AG04450 (cell line): ENCODE results near the gene SAXO2. TPM values are rescaled to one million over a fixed set of nuclear protein-coding genes. Genes with fewer than 3 reads are reported as not detected.
"Not testable (repeated sequence)": the region's sequence is repeated elsewhere in the genome, so short reads cannot be mapped to it uniquely, and the experiment has no call there.

Source experiments
- CTCF ChIA-PET: fragments of 300-600, 350-600 bp; formaldehyde crosslinking; extraction: SDS; loops from one replicate; lab custom pipeline; 2022; ENCODE audit warnings: antibody characterized with exemption, inconsistent platforms; lab: Charles Lee
- POLR2A ChIA-PET: fragments of 350-600 bp; formaldehyde crosslinking; extraction: SDS; loops from one replicate; lab custom pipeline; 2021; ENCODE audit warnings: antibody characterized with exemption, inconsistent platforms; lab: Yijun Ruan, JAX
- DNase-seq: peaks from one replicate; pipeline ENCODE4 v3.0.0-alpha.2; 2011; ENCODE audit warnings: low read depth, low spot score
- H3K27ac ChIP-seq: one replicate; pipeline ENCODE4 v1.5.1; 2012; ENCODE audit warnings: low read depth, low read length, control low read depth
- H3K27me3 ChIP-seq: one replicate; pipeline ENCODE4 v1.6.0; 2012; ENCODE audit warnings: low read length; ENCODE audit not compliant: control insufficient read depth, insufficient read depth
- H3K4me3 ChIP-seq: 2 replicates; pipeline ENCODE4 v1.5.1; 2011; ENCODE audit warnings: mild to moderate bottlenecking, low read depth, low read length, control low read depth
- H3K9me3 ChIP-seq: 2 replicates; pipeline ENCODE4 v1.5.1; 2012; ENCODE audit warnings: low read length; ENCODE audit not compliant: control insufficient read depth, insufficient read depth
- polyA plus RNA-seq: library from polyadenylated mRNA; depleted of rRNA; stranded (reverse); fragments of >200 nt; gene quantifications from 2 replicates; pipeline ENCODE4 v1.2.3, GENCODE V29; 2011
- TF ChIP-seq, protein P1 (sequence below): IDR thresholded peaks from 2 replicates; pipeline ENCODE4 v1.5.1; 2011; ENCODE audit warnings: low read depth, low read length, control low read depth, inconsistent platforms

SAXO2 gene
- polyA plus RNA-seq, 1 experiment: 3.6 TPM

DNA sequence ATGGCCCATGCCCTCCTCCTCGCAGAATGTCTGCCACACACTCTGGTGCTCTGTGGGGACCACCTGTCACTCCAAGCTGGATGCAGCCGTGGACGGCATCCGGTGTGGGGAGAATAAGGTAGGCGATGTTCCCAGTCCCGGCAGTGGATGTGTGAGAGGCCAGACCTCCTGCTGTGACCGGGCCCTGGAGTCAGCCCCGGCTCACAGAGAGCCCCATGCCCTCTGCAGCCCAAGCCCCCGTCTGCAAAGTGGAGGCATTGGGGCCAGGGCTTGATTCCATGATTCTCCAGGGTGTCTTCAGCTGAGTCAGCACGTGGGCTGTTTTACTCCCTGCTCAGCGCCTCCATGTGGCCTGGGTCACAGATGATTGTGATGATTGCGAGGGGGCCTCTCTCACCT is 54.5 kb downstream of the SAXO2 start:
- DNase-seq: no peak
- ChIA-PET CTCF (no interaction called here), POLR2A (no interaction called here)
- Histone ChIP-seq H3K9me3 (no peaks in the 10 kb centered on the region; the same call in 1 of the 2 replicates), H3K27me3 (peaks cover 4% of the 10 kb centered on the region), H3K4me3 (no peak overlapping the region), H3K27ac (no peak overlapping the region)
- TF ChIP-seq, protein P1, sequence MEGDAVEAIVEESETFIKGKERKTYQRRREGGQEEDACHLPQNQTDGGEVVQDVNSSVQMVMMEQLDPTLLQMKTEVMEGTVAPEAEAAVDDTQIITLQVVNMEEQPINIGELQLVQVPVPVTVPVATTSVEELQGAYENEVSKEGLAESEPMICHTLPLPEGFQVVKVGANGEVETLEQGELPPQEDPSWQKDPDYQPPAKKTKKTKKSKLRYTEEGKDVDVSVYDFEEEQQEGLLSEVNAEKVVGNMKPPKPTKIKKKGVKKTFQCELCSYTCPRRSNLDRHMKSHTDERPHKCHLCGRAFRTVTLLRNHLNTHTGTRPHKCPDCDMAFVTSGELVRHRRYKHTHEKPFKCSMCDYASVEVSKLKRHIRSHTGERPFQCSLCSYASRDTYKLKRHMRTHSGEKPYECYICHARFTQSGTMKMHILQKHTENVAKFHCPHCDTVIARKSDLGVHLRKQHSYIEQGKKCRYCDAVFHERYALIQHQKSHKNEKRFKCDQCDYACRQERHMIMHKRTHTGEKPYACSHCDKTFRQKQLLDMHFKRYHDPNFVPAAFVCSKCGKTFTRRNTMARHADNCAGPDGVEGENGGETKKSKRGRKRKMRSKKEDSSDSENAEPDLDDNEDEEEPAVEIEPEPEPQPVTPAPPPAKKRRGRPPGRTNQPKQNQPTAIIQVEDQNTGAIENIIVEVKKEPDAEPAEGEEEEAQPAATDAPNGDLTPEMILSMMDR: no peak

DNA sequence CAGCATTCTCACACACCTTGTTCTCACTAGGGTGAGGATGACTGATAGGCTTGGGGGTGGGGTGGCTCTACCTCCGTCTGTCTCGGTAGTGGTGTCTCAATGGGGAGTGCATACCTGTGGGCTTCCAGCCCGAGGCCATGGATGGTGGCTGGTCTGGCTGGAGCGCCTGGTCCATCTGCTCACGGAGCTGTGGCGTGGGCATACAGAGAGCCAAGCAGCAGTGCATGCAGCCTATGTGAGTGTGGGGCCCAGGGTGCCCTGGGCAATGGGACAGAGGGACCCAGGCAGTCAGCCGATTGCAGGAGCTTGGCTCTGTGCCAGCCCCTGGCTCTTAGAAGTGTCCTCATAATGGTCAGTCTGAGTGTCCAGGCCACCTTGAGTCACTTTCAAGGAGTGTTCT is 54.9 kb downstream of the SAXO2 start:
- H3K27ac ChIP-seq, POLR2A ChIA-PET: not testable (repeated sequence)

DNA sequence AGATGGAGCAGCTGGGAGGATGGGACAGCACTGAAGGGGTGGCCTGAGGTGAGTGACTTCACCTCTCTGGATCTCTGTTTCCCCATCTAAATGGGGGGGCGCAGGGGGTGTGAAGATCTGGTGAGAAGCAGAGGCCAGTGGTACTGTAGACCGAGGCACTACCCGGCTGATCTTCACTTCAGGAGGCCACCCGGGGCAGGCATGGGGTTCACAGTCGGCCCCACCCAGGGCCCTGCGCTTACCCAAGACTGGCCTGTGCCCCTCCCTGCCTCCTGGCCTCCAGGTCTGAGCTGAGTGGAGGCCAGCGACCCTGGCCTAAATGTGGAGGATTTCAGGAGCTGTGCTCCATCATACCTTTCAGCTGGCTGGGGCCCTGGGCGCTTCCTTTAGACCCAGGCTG is 55.7 kb downstream of the SAXO2 start:
- H3K27ac ChIP-seq, H3K4me3 ChIP-seq, H3K27me3 ChIP-seq, DNase-seq, POLR2A ChIA-PET, CTCF ChIA-PET, H3K9me3 ChIP-seq: not testable (repeated sequence)

More for the DNA sequence above, 54.9 kb downstream of the SAXO2 start:
- CTCF ChIA-PET, H3K4me3 ChIP-seq, H3K9me3 ChIP-seq, DNase-seq, H3K27me3 ChIP-seq: not testable (repeated sequence)

DNA sequence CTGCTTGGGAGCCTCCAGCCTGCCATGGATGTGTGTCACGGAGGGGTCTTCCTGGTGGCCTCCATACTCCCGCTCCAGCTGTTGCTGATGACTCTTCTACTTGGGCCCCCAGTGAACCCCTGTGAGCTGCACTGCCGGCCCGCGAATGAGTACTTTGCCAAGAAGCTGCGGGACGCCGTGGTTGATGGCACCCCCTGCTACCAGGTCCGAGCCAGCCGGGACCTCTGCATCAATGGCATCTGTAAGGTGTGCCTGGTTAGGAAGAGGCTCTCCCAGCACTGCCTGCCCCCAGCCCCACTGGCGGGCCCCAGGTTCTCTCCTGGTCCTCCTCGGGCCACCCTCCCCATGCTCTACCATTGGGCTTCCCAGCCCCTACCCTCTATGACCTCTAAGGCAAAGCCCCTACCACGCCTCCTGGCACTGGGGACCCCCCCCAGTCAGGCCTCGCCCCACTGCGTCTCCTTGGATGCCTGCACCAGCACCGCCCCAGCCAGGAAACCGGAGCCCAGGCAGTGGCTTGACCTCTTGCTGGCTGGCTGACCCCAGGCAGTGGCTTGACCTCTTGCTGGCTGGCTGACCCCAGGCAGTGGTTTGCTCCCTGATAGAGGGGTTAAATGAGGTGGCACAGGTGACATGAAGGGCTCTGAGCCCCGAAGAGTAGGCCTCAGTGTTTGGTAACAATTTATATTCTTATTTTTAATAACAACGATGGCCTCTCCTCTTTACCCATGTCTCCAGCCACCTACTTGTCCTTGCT is 57.1 kb downstream of the SAXO2 start:
- POLR2A ChIA-PET, H3K4me3 ChIP-seq, H3K27me3 ChIP-seq, CTCF ChIA-PET, H3K9me3 ChIP-seq, DNase-seq, H3K27ac ChIP-seq: not testable (repeated sequence)

DNA sequence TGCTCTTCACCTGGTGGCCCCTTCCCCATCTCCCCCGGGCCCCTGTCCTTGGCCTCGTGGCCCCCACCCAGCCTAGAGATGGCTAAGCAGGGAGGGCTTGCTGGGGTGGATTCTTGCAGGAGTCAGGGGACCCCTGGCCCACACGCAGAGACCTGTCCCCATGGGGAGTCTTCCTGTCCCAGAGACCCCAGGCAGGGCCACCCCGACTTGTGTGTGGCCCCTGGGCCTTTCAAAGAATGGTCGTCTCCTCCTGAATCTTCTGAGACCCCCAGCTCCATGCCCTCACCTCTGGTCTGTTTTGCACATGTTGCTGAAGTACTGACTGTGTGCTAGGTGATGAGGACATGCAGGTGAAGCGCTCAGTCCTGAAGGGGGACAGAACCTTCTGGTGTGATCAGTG is 58.2 kb downstream of the SAXO2 start:
- CTCF ChIA-PET, POLR2A ChIA-PET, H3K4me3 ChIP-seq, DNase-seq, H3K9me3 ChIP-seq, H3K27ac ChIP-seq, H3K27me3 ChIP-seq: not testable (repeated sequence)

DNA sequence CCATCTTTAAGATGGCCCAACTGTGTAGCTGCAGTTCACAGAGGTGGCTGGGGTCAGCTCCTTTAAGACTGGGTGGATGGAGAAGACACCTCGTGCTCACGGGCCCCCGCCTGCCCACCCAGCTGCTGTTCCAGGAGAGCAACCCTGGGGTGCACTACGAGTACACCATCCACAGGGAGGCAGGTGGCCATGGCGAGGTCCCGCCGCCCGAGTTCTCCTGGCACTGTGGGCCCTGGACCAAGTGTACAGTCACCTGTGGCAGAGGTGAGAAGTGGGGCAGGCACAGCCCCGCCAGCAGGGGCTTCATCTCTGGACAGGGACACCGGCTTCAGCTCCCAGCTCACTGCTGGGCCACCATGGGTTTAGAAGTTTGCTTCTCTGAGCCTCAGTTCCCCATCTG is 59.9 kb downstream of the SAXO2 start:
- H3K4me3 ChIP-seq, CTCF ChIA-PET, H3K27ac ChIP-seq, POLR2A ChIA-PET, H3K9me3 ChIP-seq, DNase-seq, H3K27me3 ChIP-seq: not testable (repeated sequence)

DNA sequence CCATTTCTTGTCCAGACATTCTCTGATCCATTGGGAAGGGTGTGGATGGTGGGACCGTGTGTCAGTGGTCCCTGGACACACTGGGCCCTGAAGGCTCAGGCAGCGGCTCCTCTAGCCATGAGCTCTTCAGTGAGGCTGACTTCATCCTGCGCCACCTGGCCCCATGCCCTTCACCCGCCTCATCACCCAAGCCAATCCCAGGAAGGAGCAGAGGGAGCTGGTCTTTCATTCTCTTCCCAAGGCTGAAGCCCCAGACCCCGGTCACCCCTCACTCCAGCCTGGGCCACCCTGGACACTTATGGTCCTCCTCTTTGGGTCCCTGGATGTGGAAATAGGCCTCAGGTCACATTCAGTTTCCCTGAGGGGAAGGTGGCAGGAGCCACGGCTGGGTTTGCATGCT is 62.2 kb downstream of the SAXO2 start:
- DNase-seq, H3K4me3 ChIP-seq, POLR2A ChIA-PET, CTCF ChIA-PET, H3K27me3 ChIP-seq, H3K27ac ChIP-seq, H3K9me3 ChIP-seq: not testable (repeated sequence)

DNA sequence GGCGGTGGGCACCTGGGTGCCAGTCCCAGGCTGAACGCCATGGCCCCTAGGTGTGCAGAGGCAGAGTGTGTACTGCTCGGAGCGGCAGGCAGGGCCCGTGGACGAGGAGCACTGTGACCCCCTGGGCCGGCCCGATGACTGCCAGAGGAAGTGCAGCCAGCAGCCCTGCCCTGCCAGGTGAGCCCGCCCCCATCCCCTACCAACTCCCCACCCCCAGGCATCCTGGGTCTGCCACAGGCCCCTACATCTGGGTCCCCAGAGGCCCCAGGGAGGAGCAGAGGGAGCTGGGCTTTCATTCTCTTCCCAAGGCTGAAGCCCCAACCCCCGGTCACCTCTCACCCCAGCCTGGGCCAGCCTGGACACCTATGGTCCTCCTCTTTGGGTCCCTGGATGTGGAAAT is 63.0 kb downstream of the SAXO2 start:
- DNase-seq, H3K27me3 ChIP-seq, H3K4me3 ChIP-seq, POLR2A ChIA-PET, H3K27ac ChIP-seq, CTCF ChIA-PET, H3K9me3 ChIP-seq: not testable (repeated sequence)

DNA sequence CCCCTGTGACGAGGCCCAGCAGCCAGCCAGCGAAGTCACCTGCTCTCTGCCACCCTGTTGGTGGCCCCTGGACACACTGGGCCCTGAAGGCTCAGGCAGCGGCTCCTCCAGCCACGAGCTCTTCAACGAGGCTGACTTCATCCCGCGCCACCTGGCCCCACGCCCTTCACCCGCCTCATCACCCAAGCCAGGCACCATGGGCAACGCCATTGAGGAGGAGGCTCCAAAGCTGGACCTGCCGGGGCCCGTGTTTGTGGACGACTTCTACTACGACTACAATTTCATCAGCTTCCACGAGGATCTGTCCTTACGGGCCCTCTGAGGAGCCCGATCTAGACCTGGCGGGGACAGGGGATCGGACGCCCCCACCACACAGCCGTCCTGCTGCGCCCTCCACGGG is 64.3 kb downstream of the SAXO2 start:
- DNase-seq, H3K4me3 ChIP-seq, POLR2A ChIA-PET, H3K27ac ChIP-seq, CTCF ChIA-PET, H3K27me3 ChIP-seq, H3K9me3 ChIP-seq: not testable (repeated sequence)

DNA sequence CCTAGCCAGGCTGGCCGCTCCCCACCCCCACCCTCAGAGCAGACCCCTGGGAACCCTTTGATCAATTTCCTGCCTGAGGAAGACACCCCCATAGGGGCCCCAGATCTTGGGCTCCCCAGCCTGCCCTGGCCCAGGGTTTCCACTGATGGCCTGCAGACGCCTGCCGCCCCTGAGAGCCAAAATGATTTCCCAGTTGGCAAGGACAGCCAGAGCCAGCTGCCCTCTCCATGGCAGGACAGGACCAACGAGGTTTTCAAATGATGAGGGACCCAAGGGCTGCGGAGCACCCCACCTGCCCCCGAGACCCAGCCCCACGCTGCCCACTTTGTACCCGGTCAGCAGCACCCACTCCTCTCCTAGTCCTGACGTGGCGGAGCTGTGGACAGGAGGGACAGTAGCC is 64.8 kb downstream of the SAXO2 start:
- H3K27ac ChIP-seq, POLR2A ChIA-PET, H3K27me3 ChIP-seq, H3K9me3 ChIP-seq, DNase-seq, H3K4me3 ChIP-seq, CTCF ChIA-PET: not testable (repeated sequence)

DNA sequence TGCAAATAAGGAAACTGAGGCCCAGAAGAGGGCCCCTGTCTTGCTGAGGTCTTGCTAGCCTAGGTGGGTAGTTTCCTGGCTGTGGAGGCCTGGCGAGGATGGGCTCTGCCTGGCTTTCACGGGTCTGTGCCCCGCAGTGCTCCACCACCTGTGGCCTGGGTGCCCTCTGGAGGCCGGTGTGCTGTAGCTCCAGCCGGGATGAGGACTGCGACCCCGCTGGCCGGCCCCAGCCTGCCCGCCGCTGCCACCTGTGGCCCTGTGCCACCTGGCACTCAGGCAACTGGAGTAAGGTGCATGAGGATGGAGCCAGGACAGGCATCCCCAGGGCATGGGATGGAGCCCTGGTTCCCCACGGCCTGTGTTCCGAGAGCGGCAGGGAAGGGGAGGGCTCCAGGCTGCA is 66.4 kb downstream of the SAXO2 start:
- H3K27me3 ChIP-seq, POLR2A ChIA-PET, H3K4me3 ChIP-seq, H3K27ac ChIP-seq, DNase-seq, CTCF ChIA-PET, H3K9me3 ChIP-seq: not testable (repeated sequence)
